ENCODE measurements around the gene PSMB5.
A peak's percentile ranks its signal among the peaks of the same experiment; 100 is the strongest.

PSMB5 gene

GRCh38 chr14:23057757-23058653 lies 23.3 kb upstream of the PSMB5 start:
- peak; percentile 78 for DNase-seq (ENCODE audit: extremely low read depth, insufficient read length)
- Histone ChIP-seq H3K4me3 (replicated peaks; ENCODE audit: low read depth, low read length) (peak overlapping the region; percentile 61), H3K36me3 (ENCODE audit: control insufficient read depth, insufficient read depth, low read length) (peaks cover 20% of the 10 kb centered on the region), H3K27me3 (replicated peaks; ENCODE audit: control insufficient read depth, insufficient read depth, low read length) (no peaks in the 10 kb centered on the region)
- peak; percentile 93 for TF ChIP-seq CTCF (IDR thresholded peaks at IDR 0.05; ENCODE audit: insufficient read depth, low read length, poor library complexity, severe bottlenecking)

- Histone ChIP-seq H3K36me3 (ENCODE audit: control insufficient read depth, insufficient read depth, low read length) (peaks cover 15% of the 10 kb centered on the region), H3K4me3 (replicated peaks; ENCODE audit: low read depth, low read length) (peak within 1 kb of the TSS; percentile 61), H3K27me3 (replicated peaks; ENCODE audit: control insufficient read depth, insufficient read depth, low read length) (no peaks in the 10 kb centered on the region)
- no peak for TF ChIP-seq CTCF (IDR thresholded peaks at IDR 0.05; ENCODE audit: insufficient read depth, low read length, poor library complexity, severe bottlenecking)
- DNase-seq (ENCODE audit: extremely low read depth, insufficient read length), result peak; percentile 75
These were observed 22.5 kb upstream of the PSMB5 start, which contains the start of gene CDH24 for GRCh38 chr14:23056956-23057756. TSS of gene CDH24 (minus strand) at chr14:23057520. CDS start at chr14:23055733, 1,787 bp downstream.

- H3K36me3 ChIP-seq (ENCODE audit: control insufficient read depth, insufficient read depth, low read length), result peaks cover 13% of the 10 kb centered on the region
- no peaks in the 10 kb centered on the region for H3K27me3 ChIP-seq (replicated peaks; ENCODE audit: control insufficient read depth, insufficient read depth, low read length)
- peak; percentile 90 for TF ChIP-seq CTCF (IDR thresholded peaks at IDR 0.05; ENCODE audit: insufficient read depth, low read length, poor library complexity, severe bottlenecking)
- no peak overlapping the region for H3K4me3 ChIP-seq (replicated peaks; ENCODE audit: low read depth, low read length)
- peak; percentile 67 for DNase-seq (ENCODE audit: extremely low read depth, insufficient read length)
These were observed 21.6 kb upstream of the PSMB5 start for GRCh38 chr14:23056145-23056955.

- Histone ChIP-seq H3K36me3 (ENCODE audit: control insufficient read depth, insufficient read depth, low read length) (peaks cover 9% of the 10 kb centered on the region), H3K27me3 (replicated peaks; ENCODE audit: control insufficient read depth, insufficient read depth, low read length) (no peaks in the 10 kb centered on the region), H3K4me3 (replicated peaks; ENCODE audit: low read depth, low read length) (no peak overlapping the region)
- no peak for TF ChIP-seq CTCF (IDR thresholded peaks at IDR 0.05; ENCODE audit: insufficient read depth, low read length, poor library complexity, severe bottlenecking)
- no peak for DNase-seq (ENCODE audit: extremely low read depth, insufficient read length)
These were observed 21.0 kb upstream of the PSMB5 start for GRCh38 chr14:23055621-23056144.

GRCh38 chr14:23055147-23055550 lies 20.4 kb upstream of the PSMB5 start:
- peaks cover 9% of the 10 kb centered on the region for H3K36me3 ChIP-seq (ENCODE audit: control insufficient read depth, insufficient read depth, low read length)
- H3K27me3 ChIP-seq (replicated peaks; ENCODE audit: control insufficient read depth, insufficient read depth, low read length), result no peaks in the 10 kb centered on the region
- no peak overlapping the region for H3K4me3 ChIP-seq (replicated peaks; ENCODE audit: low read depth, low read length)
- no peak for TF ChIP-seq CTCF (IDR thresholded peaks at IDR 0.05; ENCODE audit: insufficient read depth, low read length, poor library complexity, severe bottlenecking)
- DNase-seq (ENCODE audit: extremely low read depth, insufficient read length), result no peak
